Cardiac muscle cell (in vitro differentiated cells and primary cell): ENCODE results near the gene DEFB126. TPM values are rescaled to one million over a fixed set of nuclear protein-coding genes. Genes with fewer than 3 reads are reported as not detected.
"Not testable (repeated sequence)": the region's sequence is repeated elsewhere in the genome, so short reads cannot be mapped to it uniquely, and the experiment has no call there.

ENCODE experiments used
- DNase-seq, 2 donors: peaks; one replicate each; pipeline versions ENCODE4 v3.0.0 to v3.0.0-alpha.2; 2010 to 2017; ENCODE audit warnings: low read depth in 1 of 2, low spot score in 1 of 2
- H3K27ac ChIP-seq: fragments of 200-600 bp; sonication (generic); 2 replicates; pipeline ENCODE4 v1.5.1; 2016
- H3K27me3 ChIP-seq: fragments of 200-600 bp; sonication (generic); 2 replicates; pipeline ENCODE4 v1.6.0; 2016; ENCODE audit warnings: control low read depth
- H3K36me3 ChIP-seq: fragments of 200-600 bp; sonication (generic); 2 replicates; pipeline ENCODE4 v1.5.1; 2016; ENCODE audit warnings: control low read depth
- H3K4me1 ChIP-seq: fragments of 200-600 bp; sonication (generic); 2 replicates; pipeline ENCODE4 v1.8.1; 2017; ENCODE audit warnings: low read depth, mild to moderate bottlenecking, mixed run types
- H3K4me3 ChIP-seq: fragments of 200-600 bp; sonication (generic); 2 replicates; pipeline ENCODE4 v1.5.1; 2016; ENCODE audit warnings: mild to moderate bottlenecking
- H3K9me3 ChIP-seq: fragments of 200-600 bp; sonication (generic); 2 replicates; pipeline ENCODE4 v1.5.1; 2017; ENCODE audit warnings: low read depth, mild to moderate bottlenecking, control low read depth
- CTCF ChIP-seq: IDR thresholded peaks from 2 replicates; pipeline ENCODE4 v1.5.1; 2012; ENCODE audit warnings: low read depth, mild to moderate bottlenecking, low read length
- polyA plus RNA-seq: library from polyadenylated mRNA; unstranded; fragments of >200 nt; fragmentation: Nextera tagmentation; extraction: Ambion mirVana; gene quantifications from 2 replicates; pipeline ENCODE4 v1.2.1, GENCODE V29; 2016
- total RNA-seq: library from RNA; depleted of rRNA; stranded (reverse); fragments of >200 nt; gene quantifications from 2 replicates; pipeline ENCODE4 v1.2.3, GENCODE V29; 2016

DEFB126 gene
- total and polyA plus RNA-seq, 2 experiments from 2014 or later = not detected

GRCh38 chr20:112396-112795 lies 30.0 kb upstream of the DEFB126 start:
- Histone ChIP-seq H3K36me3 (no peaks in the 10 kb centered on the region), H3K27ac (no peak overlapping the region), H3K27me3 (no peaks in the 10 kb centered on the region), H3K4me3 (no peak overlapping the region), H3K4me1 (no peaks in the 10 kb centered on the region), H3K9me3 (no peaks in the 10 kb centered on the region)
- TF ChIP-seq CTCF = no peak
- no peak for DNase-seq

GRCh38 chr20:117518-117917 lies 24.9 kb upstream of the DEFB126 start:
- no peak for TF ChIP-seq CTCF
- DNase-seq = no peak
- no peak overlapping the region for H3K27ac ChIP-seq
- no peaks in the 10 kb centered on the region for H3K27me3 ChIP-seq
- H3K4me1 ChIP-seq = no peaks in the 10 kb centered on the region
- no peak overlapping the region for H3K4me3 ChIP-seq
- H3K9me3 ChIP-seq = no peaks in the 10 kb centered on the region
- H3K36me3 ChIP-seq = no peaks in the 10 kb centered on the region

- H3K4me1 ChIP-seq, DNase-seq, H3K36me3 ChIP-seq, H3K9me3 ChIP-seq, H3K27me3 ChIP-seq, H3K4me3 ChIP-seq, H3K27ac ChIP-seq: not testable (repeated sequence)
Measured at GRCh38 chr20:129786-130323, 12.5 kb upstream of the DEFB126 start.

- Histone ChIP-seq H3K4me1 (no peaks in the 10 kb centered on the region), H3K27me3 (no peaks in the 10 kb centered on the region), H3K36me3 (no peaks in the 10 kb centered on the region), H3K9me3 (no peaks in the 10 kb centered on the region), H3K4me3 (no peak overlapping the region), H3K27ac (no peak overlapping the region)
- no peak for DNase-seq
- no peak for TF ChIP-seq CTCF
Measured at GRCh38 chr20:137668-138490, 4.5 kb upstream of the DEFB126 start.

GRCh38 chr20:145877-146276 lies 3.5 kb downstream of the DEFB126 start:
- H3K27me3 ChIP-seq = no peaks in the 10 kb centered on the region
- H3K9me3 ChIP-seq = no peaks in the 10 kb centered on the region
- H3K27ac ChIP-seq = no peak overlapping the region
- no peaks in the 10 kb centered on the region for H3K36me3 ChIP-seq
- H3K4me3 ChIP-seq = no peak overlapping the region
- DNase-seq = no peak
- H3K4me1 ChIP-seq = no peaks in the 10 kb centered on the region
- no peak for TF ChIP-seq CTCF

GRCh38 chr20:152131-152530 lies 9.7 kb downstream of the DEFB126 start:
- Histone ChIP-seq H3K27ac (no peak overlapping the region), H3K4me1 (no peaks in the 10 kb centered on the region), H3K4me3 (no peak overlapping the region), H3K9me3 (no peaks in the 10 kb centered on the region), H3K27me3 (no peaks in the 10 kb centered on the region), H3K36me3 (no peaks in the 10 kb centered on the region)
- TF ChIP-seq CTCF = no peak
- no peak for DNase-seq
